Skin of body (tissue), 2 donors: ENCODE data around the gene RGS19. TPM values are rescaled to one million over a fixed set of nuclear protein-coding genes. Genes with fewer than 3 reads are reported as not detected.

Experiments
- DNase-seq: peaks from one replicate; lab custom pipeline; 2025; lab: John Stamatoyannopoulos, UW
- total RNA-seq: library from RNA; depleted of rRNA; stranded (reverse); fragments of >200 nt; gene quantifications from one replicate; pipeline ENCODE4 v1.2.3, GENCODE V29; 2014

RGS19 gene
- total RNA-seq, 1 donor from 2014 or later = 6.6 TPM

GRCh38 chr20:64035933-64036345, 43.4 kb downstream of the RGS19 start, which contains the start of gene C20orf204:
C20orf204 (plus strand) TSS chr20:64036182; CDS start chr20:64036324, 142 bp downstream.
- no peak for DNase-seq

- DNase-seq = no peak
Observed at GRCh38 chr20:64035066-64035932, 44.0 kb downstream of the RGS19 start.

GRCh38 chr20:64033981-64034493, 45.3 kb downstream of the RGS19 start:
- no peak for DNase-seq

- no peak for DNase-seq
Observed at GRCh38 chr20:64032706-64033624, 46.4 kb downstream of the RGS19 start.

- no peak for DNase-seq
Observed at GRCh38 chr20:64031822-64032314, 47.5 kb downstream of the RGS19 start.

GRCh38 chr20:64030371-64031134, 48.8 kb downstream of the RGS19 start:
- DNase-seq = no peak

GRCh38 chr20:64029293-64030117, 49.8 kb downstream of the RGS19 start:
- DNase-seq = no peak

- DNase-seq = no peak
Observed at GRCh38 chr20:64027981-64028685, 51.2 kb downstream of the RGS19 start.

- DNase-seq = no peak
Observed at GRCh38 chr20:64025826-64026412, 53.4 kb downstream of the RGS19 start.

GRCh38 chr20:64025101-64025825, 54.1 kb downstream of the RGS19 start:
- no peak for DNase-seq

GRCh38 chr20:64024141-64024990, 55.0 kb downstream of the RGS19 start:
- DNase-seq = no peak

- no peak for DNase-seq
Observed at GRCh38 chr20:64023361-64024140, 55.8 kb downstream of the RGS19 start.
